Tibial nerve (tissue), 4 donors: ENCODE measurements around the gene PPP6R2. TPM values are rescaled to one million over a fixed set of nuclear protein-coding genes. Genes with fewer than 3 reads are reported as not detected.
"Not testable (repeated sequence)": the region's sequence is repeated elsewhere in the genome, so short reads cannot be mapped to it uniquely, and the experiment has no call there.

Source experiments
- DNase-seq, 2 donors: peaks; one replicate each; pipeline ENCODE4 v3.0.0-alpha.2; 2019; ENCODE audit warnings: low spot score in 2 of 2
- H3K27ac ChIP-seq, 4 donors: fragments of 200-600 bp; sonication (generic) in 3 of 4; one replicate each; pipeline ENCODE4 v1.5.1; 2017 to 2019; ENCODE audit warnings: mild to moderate bottlenecking in 1 of 4
- H3K27me3 ChIP-seq, 2 donors: fragments of 200-600 bp; sonication (generic) in 1 of 2; one replicate each; pipeline versions ENCODE4 v1.5.1 to v1.6.0; 2017 to 2019
- H3K36me3 ChIP-seq, 3 donors: fragments of 200-600 bp; sonication (generic); one replicate each; pipeline ENCODE4 v1.5.1; 2018 to 2019
- H3K4me1 ChIP-seq, 4 donors: fragments of 200-600 bp; sonication (generic) in 3 of 4; one replicate each; pipeline ENCODE4 v1.5.1; 2017 to 2019
- H3K4me3 ChIP-seq, 4 donors: fragments of 200-600 bp; sonication (generic) in 3 of 4; one replicate each; pipeline ENCODE4 v1.5.1; 2017 to 2019; ENCODE audit warnings: mild to moderate bottlenecking in 1 of 4, moderate library complexity in 1 of 4
- H3K9me3 ChIP-seq, 4 donors: fragments of 200-600 bp; sonication (generic) in 3 of 4; one replicate each; pipeline ENCODE4 v1.5.1; 2017 to 2019
- CTCF ChIP-seq, 5 experiments: fragments of 200-600 bp in 3 of 5; fragments of 450-650 bp in 2 of 5; sonication (generic) in 3 of 5; IDR thresholded peaks; one replicate each; pipeline ENCODE4 v1.5.1; 2016 to 2019; ENCODE audit warnings: antibody characterized with exemption in 5 of 5, mild to moderate bottlenecking in 3 of 5, moderate library complexity in 2 of 5
- EP300 ChIP-seq, 2 donors: sonication (generic); formaldehyde crosslinking; IDR thresholded peaks; one replicate each; pipeline ENCODE4 v1.6.1; 2017; ENCODE audit warnings: antibody characterized with exemption in 2 of 2, mild to moderate bottlenecking in 1 of 2
- POLR2A ChIP-seq, 2 donors: fragments of 450-650 bp; IDR thresholded peaks; one replicate each; pipeline ENCODE4 v1.6.1; 2017; ENCODE audit warnings: antibody characterized with exemption in 2 of 2, mild to moderate bottlenecking in 2 of 2, moderate library complexity in 2 of 2
- WGBS, 2 donors: methylation state at CpG; one replicate each; pipeline ENCODE4 v1.1.5; 2018; 5-methylcytosine and 5-hydroxymethylcytosine counted together
- total RNA-seq, 4 donors: library from RNA; depleted of rRNA; stranded (reverse); fragments of >200 nt; gene quantifications; one replicate each; pipeline ENCODE4 v1.1.0, GENCODE V29; 2016

Gene PPP6R2
- total RNA-seq, 4 donors from 2014 or later: 55.9 to 112 (median 76.7) TPM

GRCh38 chr22:50320116-50320515 lies 23.0 kb upstream of the PPP6R2 start:
- H3K36me3 ChIP-seq: peaks cover 0 to 22% (median 0%) of the 10 kb centered on the region in 3 donors
- H3K27me3 ChIP-seq: no peaks in the 10 kb centered on the region
- no peak overlapping the region for H3K4me3 ChIP-seq
- H3K9me3 ChIP-seq: no peaks in the 10 kb centered on the region
- WGBS, 2 donors: 86 to 94% methylated on average over 7 to 8 of the region's 8 CpGs
- TF ChIP-seq CTCF (IDR thresholded peaks at IDR 0.05) (no peak), EP300 (IDR thresholded peaks at IDR 0.05) (no peak), POLR2A (IDR thresholded peaks at IDR 0.05) (no peak)
- H3K4me1 ChIP-seq: peaks cover 0 to 4% (median 0%) of the 10 kb centered on the region in 4 donors
- H3K27ac ChIP-seq: no peak overlapping the region
- DNase-seq: no peak

GRCh38 chr22:50320671-50321325 lies 22.3 kb upstream of the PPP6R2 start:
- TF ChIP-seq EP300 (IDR thresholded peaks at IDR 0.05) (no peak), CTCF (IDR thresholded peaks at IDR 0.05) (no peak), POLR2A (IDR thresholded peaks at IDR 0.05) (no peak)
- Histone ChIP-seq H3K4me3 (no peak overlapping the region), H3K9me3 (no peaks in the 10 kb centered on the region), H3K27me3 (no peaks in the 10 kb centered on the region), H3K36me3 (peaks cover 0 to 15% (median 0%) of the 10 kb centered on the region in 3 donors), H3K4me1 (peaks cover 0 to 4% (median 2%) of the 10 kb centered on the region in 4 donors), H3K27ac (no peak overlapping the region)
- 85 to 87% methylated on average over 3 to 10 of the region's 10 CpGs for WGBS, 2 donors
- DNase-seq: no peak

DNA sequence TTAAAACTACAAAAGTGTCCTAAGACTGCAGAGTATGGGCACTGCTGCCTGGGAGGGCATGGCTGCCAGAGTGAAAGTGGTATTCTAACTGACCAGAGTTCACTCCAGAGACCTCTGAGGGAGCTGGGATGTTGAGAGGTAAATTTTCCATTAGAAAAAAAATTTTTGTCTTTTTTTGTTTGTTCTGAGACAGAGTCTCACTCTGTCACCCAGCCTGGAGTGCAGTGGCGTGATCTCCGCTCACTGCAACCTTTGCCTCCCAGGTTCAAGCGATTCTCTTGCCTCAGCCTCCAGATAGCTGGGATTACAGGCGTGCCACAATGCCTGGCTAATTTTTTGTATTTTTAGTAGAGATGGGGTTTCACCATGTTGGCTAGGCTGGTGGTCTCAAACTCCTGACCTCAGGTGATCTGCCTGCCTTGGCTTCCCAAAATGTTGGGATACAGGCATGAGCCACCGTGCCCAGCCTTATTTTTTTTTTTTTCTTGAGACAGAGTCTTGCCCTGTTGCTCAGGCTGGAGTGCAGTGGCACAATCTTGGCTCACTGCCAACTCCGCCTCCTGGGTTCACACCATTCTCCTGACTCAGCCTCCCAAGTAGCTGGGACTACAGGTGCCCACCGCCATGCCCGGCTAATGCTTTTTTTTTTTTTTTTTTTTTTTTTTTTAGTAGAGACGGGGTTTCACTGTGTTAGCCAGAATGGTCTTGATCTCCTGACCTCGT lies 20.6 kb upstream of the PPP6R2 start:
- not testable (repeated sequence) for H3K9me3 ChIP-seq, H3K27me3 ChIP-seq, H3K36me3 ChIP-seq, H3K4me3 ChIP-seq, H3K27ac ChIP-seq, DNase-seq
- H3K4me1 ChIP-seq: peaks cover 0 to 13% (median 11%) of the 10 kb centered on the region in 4 donors
- WGBS, 2 donors: 85 to 87% methylated on average over 10 of the region's 10 CpGs

DNA sequence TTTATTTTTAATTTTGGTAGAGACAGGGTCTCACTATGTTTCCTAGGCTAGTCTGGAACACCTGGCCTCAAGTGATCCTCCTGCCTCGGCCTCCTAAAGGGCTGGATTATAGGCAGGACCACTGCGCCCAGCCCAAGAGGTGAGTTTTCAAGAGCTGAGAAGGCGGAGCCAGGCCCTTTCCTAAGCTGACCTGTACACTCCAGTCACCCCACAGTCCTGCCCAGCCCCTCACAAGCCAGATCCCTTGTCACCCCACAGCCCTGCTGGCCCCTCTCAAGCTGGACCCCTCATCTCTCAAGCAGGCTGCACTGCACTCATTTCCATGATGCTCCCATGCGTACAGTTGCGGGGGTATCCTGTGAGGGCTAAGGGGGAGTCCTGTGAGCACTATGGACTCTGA lies 19.2 kb upstream of the PPP6R2 start:
- Histone ChIP-seq H3K4me3 (no peak overlapping the region), H3K36me3 (no peaks in the 10 kb centered on the region)
- 98 to 99% methylated on average over 5 of the region's 5 CpGs for WGBS, 2 donors

More for the DNA sequence above, 19.2 kb upstream of the PPP6R2 start:
- DNase-seq: no peak
- no peak for TF ChIP-seq CTCF (IDR thresholded peaks at IDR 0.05)
- no peak for TF ChIP-seq POLR2A (IDR thresholded peaks at IDR 0.05)
- no peak for TF ChIP-seq EP300 (IDR thresholded peaks at IDR 0.05)
- H3K9me3 ChIP-seq: no peaks in the 10 kb centered on the region
- H3K27me3 ChIP-seq: no peaks in the 10 kb centered on the region
- no peak overlapping the region for H3K27ac ChIP-seq
- H3K4me1 ChIP-seq: peaks cover 0 to 20% (median 16%) of the 10 kb centered on the region in 4 donors
